PFSK-1 (cell line): Measurements from ENCODE around the gene CPTP.

ENCODE experiments used
- FOXP2 ChIP-seq: optimal IDR thresholded peaks from 2 replicates; pipeline ENCODE3; 2011; ENCODE audit warnings: borderline replicate concordance, control low read depth, inconsistent platforms; ENCODE audit not compliant: insufficient read depth; ENCODE audit errors: extremely low read length, extremely low read depth
- POLR2AphosphoS5 ChIP-seq: IDR thresholded peaks from 2 replicates; pipeline ENCODE4 v1.6.1; 2012; ENCODE audit warnings: low read depth, mild to moderate bottlenecking, control low read depth, low read length, moderate library complexity
- SIN3A ChIP-seq: IDR thresholded peaks from 2 replicates; pipeline ENCODE4 v1.6.1; 2012; ENCODE audit warnings: mild to moderate bottlenecking, low read length, moderate library complexity, borderline replicate concordance; ENCODE audit not compliant: insufficient read depth
- TAF1 ChIP-seq: IDR thresholded peaks from 2 replicates; pipeline ENCODE4 v1.6.1; 2012; ENCODE audit warnings: low read length, control low read depth, borderline replicate concordance; ENCODE audit not compliant: insufficient read depth
- TF ChIP-seq, protein P1 (sequence below), 2 experiments: IDR thresholded peaks; 2 replicates each; pipeline versions ENCODE4 v1.6.1 to v1.8.0; 2011 to 2012; ENCODE audit warnings: low read depth in 2 of 2, low read length in 2 of 2, control low read depth in 1 of 2, inconsistent platforms in 1 of 2, mild to moderate bottlenecking in 1 of 2, moderate library complexity in 1 of 2; ENCODE audit not compliant: insufficient read depth in 1 of 2

Gene CPTP

DNA sequence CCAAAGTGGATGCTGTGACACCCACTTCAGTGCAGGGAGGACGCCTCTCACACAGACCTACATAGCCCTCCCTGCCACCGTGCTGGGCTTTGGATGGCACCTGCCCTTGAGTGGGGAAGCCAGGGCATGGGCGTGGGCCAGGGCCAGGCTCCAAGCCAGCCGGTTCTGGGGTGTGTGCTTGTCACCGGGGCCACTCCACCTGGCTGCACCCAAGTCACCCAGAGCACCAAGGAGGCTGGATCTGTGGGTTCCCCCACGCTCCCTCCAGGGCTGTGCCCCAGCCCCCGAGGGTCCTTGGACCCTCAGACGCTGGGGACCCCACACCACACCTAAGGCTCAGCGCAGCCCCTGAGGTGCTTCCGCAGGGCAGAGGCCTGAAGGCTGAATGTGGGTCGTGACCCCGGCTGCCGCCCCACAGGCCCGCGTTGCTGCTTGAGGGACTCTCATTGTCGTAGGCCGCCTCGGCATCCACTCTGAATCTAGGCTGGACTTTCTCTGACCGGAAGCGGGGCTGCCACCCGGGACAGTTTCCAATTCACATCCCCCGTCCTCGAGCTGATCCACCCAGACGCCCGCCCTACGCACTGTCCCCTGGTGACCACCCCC is 32.3 kb downstream of the CPTP start:
- TF ChIP-seq TAF1 (no peak), SIN3A (no peak), POLR2AphosphoS5 (no peak), FOXP2 (no peak)
- TF ChIP-seq, protein P1, sequence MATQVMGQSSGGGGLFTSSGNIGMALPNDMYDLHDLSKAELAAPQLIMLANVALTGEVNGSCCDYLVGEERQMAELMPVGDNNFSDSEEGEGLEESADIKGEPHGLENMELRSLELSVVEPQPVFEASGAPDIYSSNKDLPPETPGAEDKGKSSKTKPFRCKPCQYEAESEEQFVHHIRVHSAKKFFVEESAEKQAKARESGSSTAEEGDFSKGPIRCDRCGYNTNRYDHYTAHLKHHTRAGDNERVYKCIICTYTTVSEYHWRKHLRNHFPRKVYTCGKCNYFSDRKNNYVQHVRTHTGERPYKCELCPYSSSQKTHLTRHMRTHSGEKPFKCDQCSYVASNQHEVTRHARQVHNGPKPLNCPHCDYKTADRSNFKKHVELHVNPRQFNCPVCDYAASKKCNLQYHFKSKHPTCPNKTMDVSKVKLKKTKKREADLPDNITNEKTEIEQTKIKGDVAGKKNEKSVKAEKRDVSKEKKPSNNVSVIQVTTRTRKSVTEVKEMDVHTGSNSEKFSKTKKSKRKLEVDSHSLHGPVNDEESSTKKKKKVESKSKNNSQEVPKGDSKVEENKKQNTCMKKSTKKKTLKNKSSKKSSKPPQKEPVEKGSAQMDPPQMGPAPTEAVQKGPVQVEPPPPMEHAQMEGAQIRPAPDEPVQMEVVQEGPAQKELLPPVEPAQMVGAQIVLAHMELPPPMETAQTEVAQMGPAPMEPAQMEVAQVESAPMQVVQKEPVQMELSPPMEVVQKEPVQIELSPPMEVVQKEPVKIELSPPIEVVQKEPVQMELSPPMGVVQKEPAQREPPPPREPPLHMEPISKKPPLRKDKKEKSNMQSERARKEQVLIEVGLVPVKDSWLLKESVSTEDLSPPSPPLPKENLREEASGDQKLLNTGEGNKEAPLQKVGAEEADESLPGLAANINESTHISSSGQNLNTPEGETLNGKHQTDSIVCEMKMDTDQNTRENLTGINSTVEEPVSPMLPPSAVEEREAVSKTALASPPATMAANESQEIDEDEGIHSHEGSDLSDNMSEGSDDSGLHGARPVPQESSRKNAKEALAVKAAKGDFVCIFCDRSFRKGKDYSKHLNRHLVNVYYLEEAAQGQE (IDR thresholded peaks at IDR 0.05; ENCODE audit: insufficient read depth in 1 of 2, low read depth in 2 of 2, low read length in 2 of 2) = no peak

DNA sequence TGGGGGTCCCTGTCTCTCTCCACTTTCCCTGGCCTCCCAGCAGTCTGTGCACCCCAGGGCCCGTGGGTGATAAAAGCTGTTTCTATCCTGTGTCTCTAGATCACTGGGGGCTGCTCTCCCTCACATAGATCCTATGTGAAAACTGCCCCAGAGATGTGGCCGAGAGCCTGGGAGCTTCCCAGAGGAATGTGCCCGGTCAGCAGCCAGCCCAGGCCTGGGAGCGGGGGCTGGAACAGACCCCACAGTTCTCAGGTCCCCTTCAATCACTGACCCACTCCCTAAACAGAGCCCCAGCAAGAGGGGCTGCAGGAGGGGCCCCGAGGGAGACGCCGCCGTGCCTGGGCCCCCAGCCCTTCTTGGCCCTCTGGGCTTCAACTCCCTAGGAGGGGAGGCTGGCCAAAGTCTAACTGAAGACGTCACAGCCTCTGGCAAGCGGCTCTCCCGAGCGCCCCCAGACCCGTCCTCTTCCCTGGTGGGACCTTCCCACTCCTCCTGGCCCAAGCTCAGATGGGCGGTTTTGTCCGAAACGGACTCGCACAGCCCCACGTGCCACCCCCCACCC is 33.4 kb downstream of the CPTP start:
- TF ChIP-seq POLR2AphosphoS5 = no peak
- TF ChIP-seq, protein P1 (IDR thresholded peaks at IDR 0.05; ENCODE audit: insufficient read depth in 1 of 2, low read depth in 2 of 2, low read length in 2 of 2) = no peak
- no peak for TF ChIP-seq SIN3A
- no peak for TF ChIP-seq FOXP2
- no peak for TF ChIP-seq TAF1

DNA sequence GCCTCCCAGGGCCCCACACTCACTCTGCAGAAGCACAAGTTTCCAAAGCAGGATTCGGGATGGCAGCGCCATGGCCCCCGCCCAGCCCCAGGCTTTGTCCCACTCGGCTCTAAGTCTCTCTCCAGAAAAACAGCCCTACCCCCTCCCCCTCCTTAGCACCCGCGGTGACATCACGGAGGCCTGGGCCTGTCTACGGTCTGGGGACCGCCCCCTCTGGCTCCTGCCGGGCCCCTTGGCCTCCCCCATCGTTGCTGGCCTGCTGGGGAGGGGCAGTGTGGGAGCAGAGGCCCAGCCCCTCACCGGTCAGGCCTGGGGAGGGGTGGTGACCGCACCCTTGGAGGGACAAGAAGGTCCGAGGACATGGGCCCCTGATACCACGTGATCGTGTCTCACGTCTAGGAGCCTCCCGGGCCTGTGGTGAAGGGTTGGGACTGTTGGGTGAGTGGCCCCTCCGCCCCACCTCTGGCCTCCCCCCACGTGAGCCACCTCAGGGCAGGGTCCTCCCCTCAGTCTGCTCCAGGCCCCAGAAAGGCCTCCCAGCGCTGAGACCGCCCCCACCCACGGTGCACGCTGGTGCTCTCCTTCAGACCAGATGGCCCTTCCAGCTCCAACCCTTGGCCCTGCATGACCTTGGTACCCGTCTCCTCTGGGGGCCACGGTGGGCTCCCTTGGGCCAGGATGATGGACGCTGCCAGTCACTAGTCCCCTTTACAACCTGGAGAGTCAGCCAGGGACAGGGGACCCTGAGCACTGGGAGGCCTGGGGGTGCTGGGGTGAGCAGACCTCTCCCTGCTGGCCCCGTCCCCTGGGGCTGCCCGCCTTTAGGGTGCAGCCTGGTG is 34.0 kb downstream of the CPTP start, which contains the start of gene MXRA8:
Gene MXRA8, minus strand, starts transcription at position 123 of the 839 bp plus-strand sequence. Its CDS starts 51 bp downstream, at position 72.
- TF ChIP-seq POLR2AphosphoS5 = peak; percentile 21; the same call in 1 of the 2 replicates
- peak; percentile 23; the same call in 1 of the 2 replicates for TF ChIP-seq SIN3A
- TF ChIP-seq FOXP2 = no peak

DNA sequence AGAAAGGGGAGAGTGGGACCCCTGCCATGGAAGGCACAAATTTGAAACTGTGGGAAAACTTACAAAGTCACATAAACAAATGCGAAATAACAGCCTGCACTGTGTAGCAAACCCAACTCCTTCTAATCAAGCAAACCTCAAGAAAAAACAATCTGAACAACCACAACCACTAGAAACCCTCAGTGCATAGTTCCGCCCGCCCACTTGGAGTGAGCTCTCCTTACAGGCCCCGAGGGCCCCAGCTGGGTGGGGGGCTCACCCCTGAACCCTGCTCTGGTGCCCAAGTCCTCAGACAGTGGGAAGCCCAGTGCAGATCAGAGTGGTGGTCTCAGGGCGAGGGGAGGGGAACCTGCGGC is 34.7 kb downstream of the CPTP start:
- TF ChIP-seq POLR2AphosphoS5 (no peak), SIN3A (no peak), FOXP2 (no peak), TAF1 (no peak)
- TF ChIP-seq, protein P1 (IDR thresholded peaks at IDR 0.05; ENCODE audit: insufficient read depth in 1 of 2, low read depth in 2 of 2, low read length in 2 of 2) = no peak

DNA sequence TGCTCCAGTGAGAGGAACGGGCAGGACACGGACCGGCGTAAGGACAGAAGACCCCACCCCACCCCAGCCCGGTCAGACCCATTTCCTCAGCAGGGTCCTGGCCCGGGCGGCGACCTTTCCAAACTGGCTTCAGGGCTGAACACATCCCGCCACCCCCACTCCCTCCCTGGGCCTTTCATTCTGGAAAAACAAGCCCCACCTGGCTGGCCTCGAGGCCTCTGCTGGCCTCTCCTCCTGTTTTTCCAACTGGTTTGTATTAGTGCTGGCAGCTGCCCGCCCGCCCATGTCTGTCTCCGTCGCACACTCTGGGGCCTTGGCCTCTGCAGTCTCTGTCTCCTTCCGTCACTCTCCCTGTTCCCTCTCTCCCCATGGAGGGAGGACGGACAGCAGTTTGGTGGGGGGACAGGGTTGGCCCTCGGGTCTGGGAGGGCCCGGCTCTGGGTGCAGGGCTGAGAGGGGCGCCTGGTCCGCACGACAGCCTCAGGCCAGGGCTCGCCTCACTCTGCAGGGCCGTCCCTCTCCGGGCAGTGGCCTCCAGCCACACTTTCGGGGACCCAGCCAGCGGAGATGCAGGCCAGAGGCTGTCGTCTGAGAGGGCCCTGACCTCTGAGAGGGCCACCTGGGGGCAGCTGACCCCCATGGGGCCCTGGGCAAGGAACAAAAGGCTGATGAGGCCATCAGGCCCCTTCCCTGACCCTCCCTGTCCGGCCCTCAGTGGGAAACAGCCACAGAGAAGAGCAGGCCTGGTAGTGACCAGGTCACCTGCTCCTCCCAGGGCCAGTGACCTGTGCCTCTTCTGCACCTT is 35.3 kb downstream of the CPTP start:
- TF ChIP-seq POLR2AphosphoS5 = peak; percentile 47; the same call in 1 of the 2 replicates
- TF ChIP-seq TAF1 = 0 out of 2 replicates have a peak, but pooled peaks have one; percentile 31
- TF ChIP-seq, protein P1 (IDR thresholded peaks at IDR 0.05; ENCODE audit: insufficient read depth in 1 of 2, low read depth in 2 of 2, low read length in 2 of 2) = no peak; a peak in 1 of 4 replicates
